Stimulated activated CD8-positive, alpha-beta memory T cell treated with anti-CD3 and anti-CD28 coated beads, Interleukin-4, amount 100 ng/mL, for 24 hours (primary cell): ENCODE results near the gene WHRN.

ENCODE experiments used
- DNase-seq: peaks from one replicate; pipeline ENCODE4 v3.0.0-alpha.2; 2020; ENCODE audit warnings: low read depth

The WHRN gene

GRCh38 chr9:114491430-114492003 lies 13.8 kb downstream of the WHRN start:
- no peak for DNase-seq

DNA sequence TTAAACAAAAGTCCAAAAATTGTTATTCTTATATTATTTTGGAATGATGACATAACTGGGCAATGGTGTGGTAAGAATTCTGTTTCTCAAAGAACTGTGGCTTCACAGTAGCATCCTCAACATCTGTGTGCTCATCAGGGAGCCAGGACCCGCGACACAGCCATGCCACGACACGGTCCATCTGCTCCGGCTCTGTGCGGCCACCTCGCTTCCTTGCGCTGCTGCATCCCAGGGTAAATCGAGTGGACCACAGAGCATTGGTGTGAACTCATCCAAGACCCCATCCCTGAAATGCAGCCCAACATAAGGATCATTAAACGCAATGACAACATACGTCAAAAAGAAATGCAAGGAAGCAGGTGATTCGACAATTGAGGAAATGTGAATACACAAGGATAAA lies 15.3 kb downstream of the WHRN start:
- no peak for DNase-seq

DNA sequence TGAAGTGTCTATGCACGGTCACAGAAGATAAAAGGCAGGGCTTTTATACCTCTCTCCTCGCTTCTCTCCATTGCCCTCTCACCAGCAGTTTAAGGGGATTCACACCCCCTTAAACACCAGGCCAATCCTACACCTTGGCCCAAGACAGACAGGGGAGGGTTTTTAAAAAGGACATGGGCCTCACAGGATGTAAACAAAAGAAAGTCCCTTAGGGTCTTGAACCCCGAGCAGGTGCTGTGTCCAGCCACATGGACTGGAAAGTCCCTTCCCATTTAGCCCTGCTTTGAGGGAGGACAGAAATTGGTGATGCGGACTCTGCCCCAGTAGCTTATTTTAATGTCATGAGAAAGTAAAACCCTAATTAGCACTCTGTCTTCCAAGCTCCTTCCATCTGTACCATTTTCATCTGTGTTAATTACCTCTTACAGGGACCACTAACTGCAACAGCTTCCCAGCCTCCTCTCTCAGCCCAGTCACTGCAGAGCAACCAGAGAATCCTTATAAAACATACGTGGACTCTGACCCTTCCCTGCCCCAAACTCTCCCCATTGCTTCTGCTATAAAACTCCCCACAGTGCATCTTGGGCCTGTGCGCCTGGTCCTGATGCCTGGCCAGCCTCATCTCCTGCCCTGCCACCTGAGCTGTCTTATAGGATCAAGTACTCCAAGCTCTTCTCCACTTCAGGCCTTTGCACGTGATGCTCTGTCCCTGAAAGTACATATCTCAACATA lies 16.7 kb downstream of the WHRN start:
- DNase-seq = no peak

- DNase-seq = peak; percentile 31
Measured at GRCh38 chr9:114487607-114488300, 17.5 kb downstream of the WHRN start.

- DNase-seq = no peak
Measured at GRCh38 chr9:114486205-114486963, 18.9 kb downstream of the WHRN start.

DNA sequence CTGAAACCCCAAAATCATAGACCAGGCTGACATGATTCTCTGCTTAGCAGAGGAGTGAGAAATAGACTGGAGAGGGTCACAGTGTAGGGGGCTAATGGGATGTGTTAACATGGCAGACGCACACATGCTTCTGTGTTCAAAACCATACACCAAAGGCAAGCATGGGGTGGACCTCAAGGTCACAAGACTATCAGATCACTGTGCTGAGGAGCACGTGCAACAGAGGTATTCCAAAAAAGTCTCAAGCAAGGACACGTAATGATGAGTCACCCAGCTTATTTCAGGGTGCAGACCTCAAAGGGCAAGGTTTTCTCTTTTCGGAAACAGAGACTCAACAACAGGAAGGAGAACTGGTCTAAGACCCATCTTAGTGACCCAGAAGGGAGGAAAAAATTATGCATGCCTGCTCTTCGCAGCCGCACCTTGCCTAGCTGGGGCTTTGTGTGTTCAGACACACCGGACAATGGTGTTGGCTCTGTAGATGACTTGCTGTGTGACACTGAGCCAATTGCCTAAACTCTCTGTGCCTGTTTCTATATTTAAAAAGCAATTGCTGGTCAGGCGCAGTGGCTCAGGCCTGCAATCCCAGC lies 20.3 kb downstream of the WHRN start:
- DNase-seq = peak; percentile 8

DNA sequence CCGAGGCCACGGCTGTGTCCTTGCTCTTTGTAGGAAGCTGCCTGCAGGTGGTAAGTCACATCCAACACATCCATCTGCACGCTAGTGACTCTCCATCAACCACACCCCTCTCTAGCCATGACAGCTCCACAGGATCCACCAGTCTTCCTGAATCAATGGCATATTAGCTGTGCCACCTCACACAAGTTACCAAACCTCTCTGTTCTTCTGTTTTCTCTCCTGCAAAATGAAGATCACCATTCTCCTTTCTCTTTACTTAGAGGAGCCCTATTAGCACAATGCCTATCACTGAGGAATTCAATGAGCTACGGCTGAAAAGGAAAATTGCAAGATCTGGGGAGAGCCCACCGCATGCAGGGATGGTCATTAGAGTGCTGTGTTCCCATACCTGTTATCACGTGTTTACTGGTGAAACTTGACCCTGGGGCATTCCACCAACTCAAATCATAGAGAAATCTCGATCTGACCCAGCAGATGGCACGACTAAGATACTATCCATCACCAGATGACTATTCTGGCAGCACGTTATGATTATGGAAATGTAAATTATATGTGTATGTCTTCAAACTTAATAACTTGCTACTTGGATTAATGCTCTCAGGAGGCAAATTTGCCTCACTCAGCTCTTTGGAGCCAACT lies 20.9 kb downstream of the WHRN start:
- no peak for DNase-seq

GRCh38 chr9:114483499-114483898 lies 21.8 kb downstream of the WHRN start:
- no peak for DNase-seq

DNA sequence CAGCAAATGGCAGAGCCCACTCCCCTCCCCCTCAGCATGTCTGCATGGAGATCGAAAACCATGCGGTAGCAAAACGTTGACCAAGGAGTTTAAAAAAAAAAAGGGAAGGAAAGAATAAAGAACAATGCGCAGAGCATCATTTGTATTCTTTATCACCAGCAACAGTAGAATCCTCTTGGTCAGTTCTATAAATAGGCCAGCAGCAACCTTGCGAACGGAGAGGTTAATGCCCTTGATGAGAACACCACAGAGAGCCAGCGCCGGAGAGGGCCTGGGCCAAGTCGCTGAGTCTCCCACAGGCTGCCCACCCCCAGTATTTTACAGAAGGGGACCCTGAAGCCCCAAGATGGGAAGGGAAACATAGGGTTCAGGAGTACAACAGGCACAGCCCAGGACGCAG lies 22.7 kb downstream of the WHRN start:
- DNase-seq = no peak

DNA sequence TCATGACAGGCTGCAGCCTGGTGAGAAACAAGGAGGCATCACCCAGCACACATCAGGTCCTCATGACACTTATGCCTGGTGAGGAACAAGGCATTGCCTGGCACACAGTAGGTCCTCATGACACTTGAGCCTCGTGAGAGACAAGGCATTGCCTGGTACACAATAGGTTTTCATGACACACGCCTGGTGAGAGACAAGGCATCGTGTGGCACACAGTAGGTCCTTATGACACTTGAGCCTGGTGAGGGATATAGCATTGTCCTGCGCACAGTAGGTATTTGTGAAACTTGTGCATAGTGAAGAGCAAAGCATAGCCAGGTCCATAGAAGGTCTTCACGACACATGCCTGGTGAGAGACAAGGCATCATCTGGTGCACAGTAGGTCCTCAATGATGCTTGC lies 23.5 kb downstream of the WHRN start:
- DNase-seq = no peak

GRCh38 chr9:114480746-114481435 lies 24.4 kb downstream of the WHRN start:
- DNase-seq = no peak

- no peak for DNase-seq
Measured at GRCh38 chr9:114478871-114479270, 26.4 kb downstream of the WHRN start.

DNA sequence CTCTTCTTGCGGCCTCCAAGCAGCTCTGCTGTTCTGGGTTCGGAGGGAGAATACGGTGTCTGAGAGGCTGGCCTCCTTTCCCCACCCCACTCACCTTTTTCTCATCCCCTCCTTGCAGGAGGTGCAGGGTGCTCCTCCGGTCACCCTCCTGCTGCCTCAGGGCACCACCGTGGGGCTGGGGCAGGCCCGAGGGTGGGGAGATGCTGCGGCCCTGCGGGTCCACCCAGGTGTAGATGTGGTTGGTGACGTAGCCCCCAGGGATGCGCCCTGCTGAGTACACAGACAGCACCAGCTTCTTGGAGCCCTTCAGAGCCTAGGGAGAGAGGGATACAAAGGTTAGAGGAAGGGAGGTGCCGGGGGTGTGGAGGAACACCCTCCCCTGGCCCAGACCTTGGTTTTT lies 26.8 kb downstream of the WHRN start:
- DNase-seq = no peak

GRCh38 chr9:114477642-114478041 lies 27.6 kb downstream of the WHRN start:
- no peak for DNase-seq

- DNase-seq = no peak
Measured at GRCh38 chr9:114476891-114477469, 28.3 kb downstream of the WHRN start.

DNA sequence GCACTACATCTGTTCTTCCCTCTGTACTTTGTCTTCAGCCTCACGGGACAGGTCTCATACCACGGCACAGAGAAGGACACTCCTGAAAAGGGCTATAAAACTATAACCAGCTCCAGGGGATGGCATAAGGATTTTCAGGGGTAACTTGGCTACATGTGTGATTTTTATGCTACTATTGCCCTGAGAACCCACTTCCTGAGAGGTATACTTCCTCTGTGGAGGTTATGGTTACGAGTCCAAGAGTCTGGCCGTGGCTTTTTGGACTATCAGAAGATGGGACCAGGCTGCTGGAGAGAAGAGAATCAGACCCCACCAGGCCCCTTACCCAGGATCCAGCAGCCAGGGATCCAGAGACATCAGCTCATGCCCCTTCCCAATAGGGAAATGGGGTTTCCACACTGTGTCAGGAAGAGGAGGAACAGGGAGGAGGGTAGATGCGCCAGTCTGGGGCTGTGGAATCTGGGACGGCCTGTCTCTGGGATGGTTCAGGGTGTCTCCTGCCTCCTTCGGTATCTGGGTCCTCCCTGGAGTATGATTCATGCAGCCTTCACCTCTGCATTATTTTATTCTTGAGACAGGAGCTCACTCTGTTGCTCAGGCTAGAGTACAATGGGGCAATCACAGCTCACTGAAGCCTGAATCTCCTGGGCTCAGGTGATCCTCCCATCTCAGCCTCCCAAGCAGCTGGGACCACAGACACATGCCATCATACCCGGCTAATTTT lies 29.7 kb downstream of the WHRN start:
- DNase-seq = no peak

DNA sequence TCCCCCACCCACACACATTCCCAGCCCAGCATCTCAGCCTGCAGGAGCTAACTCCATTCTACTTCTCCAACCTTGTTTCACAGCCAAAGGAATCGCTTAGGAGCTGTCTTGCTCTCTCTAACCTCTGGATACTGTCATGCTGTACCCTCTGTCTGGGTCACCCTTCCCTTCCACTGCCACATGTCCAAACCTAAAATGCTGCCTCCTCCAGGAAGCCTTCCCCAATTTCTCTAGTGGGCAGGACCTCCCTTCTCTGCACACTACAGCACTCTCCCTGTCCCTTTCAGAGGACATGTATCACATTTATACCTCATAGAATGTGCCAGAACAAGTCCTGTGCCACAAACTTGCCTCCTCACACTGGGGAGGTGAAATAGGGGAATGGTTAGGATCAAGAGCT lies 30.8 kb downstream of the WHRN start:
- DNase-seq = no peak

GRCh38 chr9:114473447-114473801 lies 31.8 kb downstream of the WHRN start:
- DNase-seq = no peak

- no peak for DNase-seq
Measured at GRCh38 chr9:114472765-114473446, 32.4 kb downstream of the WHRN start.

DNA sequence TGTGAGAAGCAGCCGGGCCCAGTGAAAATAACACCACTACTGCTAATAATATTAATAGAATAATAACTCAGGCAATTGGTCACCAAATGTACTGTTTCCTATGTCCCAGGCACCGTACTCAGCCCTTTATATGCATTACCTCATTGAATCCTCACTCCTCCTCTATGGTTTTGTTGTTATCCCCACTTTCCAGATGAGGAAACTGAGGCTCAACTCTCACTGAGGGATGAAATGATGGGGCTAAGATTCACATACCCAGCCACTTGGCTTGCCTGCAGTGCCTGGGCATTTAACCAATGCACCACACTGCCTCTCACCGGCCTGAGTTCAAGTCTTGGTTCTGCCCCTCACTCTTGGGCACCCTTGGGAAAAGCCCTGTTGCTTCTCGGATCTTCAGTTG lies 34.1 kb downstream of the WHRN start:
- DNase-seq = no peak
